HL-60 (cell line): ENCODE results near the gene ZNF598.

Experiments used
- POLR2AphosphoS5 ChIP-seq: IDR thresholded peaks from 2 replicates; pipeline ENCODE4 v1.6.1; 2012; ENCODE audit warnings: low read depth
- TF ChIP-seq, protein P1 (sequence below): IDR thresholded peaks from one replicate; pipeline ENCODE4 v1.5.1; 2011; ENCODE audit warnings: low read length, control low read depth, inconsistent platforms; ENCODE audit not compliant: insufficient read depth

GRCh38 chr16:2024032-2024420, 14.4 kb upstream of the ZNF598 start:
- TF ChIP-seq, protein P1, sequence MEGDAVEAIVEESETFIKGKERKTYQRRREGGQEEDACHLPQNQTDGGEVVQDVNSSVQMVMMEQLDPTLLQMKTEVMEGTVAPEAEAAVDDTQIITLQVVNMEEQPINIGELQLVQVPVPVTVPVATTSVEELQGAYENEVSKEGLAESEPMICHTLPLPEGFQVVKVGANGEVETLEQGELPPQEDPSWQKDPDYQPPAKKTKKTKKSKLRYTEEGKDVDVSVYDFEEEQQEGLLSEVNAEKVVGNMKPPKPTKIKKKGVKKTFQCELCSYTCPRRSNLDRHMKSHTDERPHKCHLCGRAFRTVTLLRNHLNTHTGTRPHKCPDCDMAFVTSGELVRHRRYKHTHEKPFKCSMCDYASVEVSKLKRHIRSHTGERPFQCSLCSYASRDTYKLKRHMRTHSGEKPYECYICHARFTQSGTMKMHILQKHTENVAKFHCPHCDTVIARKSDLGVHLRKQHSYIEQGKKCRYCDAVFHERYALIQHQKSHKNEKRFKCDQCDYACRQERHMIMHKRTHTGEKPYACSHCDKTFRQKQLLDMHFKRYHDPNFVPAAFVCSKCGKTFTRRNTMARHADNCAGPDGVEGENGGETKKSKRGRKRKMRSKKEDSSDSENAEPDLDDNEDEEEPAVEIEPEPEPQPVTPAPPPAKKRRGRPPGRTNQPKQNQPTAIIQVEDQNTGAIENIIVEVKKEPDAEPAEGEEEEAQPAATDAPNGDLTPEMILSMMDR = no peak
- TF ChIP-seq POLR2AphosphoS5 = no peak
